GM23338 (cell line): Measurements from ENCODE around the gene DBF4B. TPM values are rescaled to one million over a fixed set of nuclear protein-coding genes. Genes with fewer than 3 reads are reported as not detected.
A peak's percentile ranks its signal among the peaks of the same experiment; 100 is the strongest.

Source experiments
- ATAC-seq: fragments of 200-7000 bp; cut with Tn5 transposase; 3 replicates; pipeline ENCODE4 v1.9.1; 2020
- DNase-seq: peaks from one replicate; pipeline ENCODE4 v3.0.0-alpha.2; 2015; ENCODE audit warnings: low spot score
- H2AFZ ChIP-seq: fragments of 200-600 bp; sonication (generic); 2 replicates; pipeline ENCODE4 v1.8.0; 2016; ENCODE audit warnings: antibody characterized with exemption, mild to moderate bottlenecking, moderate library complexity
- H3F3A ChIP-seq: fragments of 200-600 bp; sonication (generic); replicated peaks from 2 replicates; pipeline ENCODE4 v1.8.0; 2017; ENCODE audit warnings: antibody characterized with exemption, mixed run types, low read depth
- H3K27ac ChIP-seq: fragments of 200-600 bp; sonication (generic); 2 replicates; pipeline ENCODE4 v1.6.1; 2016; ENCODE audit warnings: low read depth
- H3K27me3 ChIP-seq: fragments of 200-600 bp; sonication (generic); 2 replicates; pipeline ENCODE4 v1.8.0; 2016; ENCODE audit warnings: mild to moderate bottlenecking, mixed run types, moderate library complexity; ENCODE audit not compliant: insufficient read depth
- H3K36me3 ChIP-seq: fragments of 200-600 bp; sonication (generic); 2 replicates; pipeline ENCODE4 v1.8.0; 2016; ENCODE audit warnings: mild to moderate bottlenecking; ENCODE audit not compliant: insufficient read depth
- H3K4me1 ChIP-seq: fragments of 200-600 bp; sonication (generic); 2 replicates; pipeline ENCODE4 v1.8.0; 2016; ENCODE audit warnings: mild to moderate bottlenecking, moderate library complexity; ENCODE audit not compliant: insufficient read depth
- H3K4me2 ChIP-seq: fragments of 200-600 bp; sonication (generic); 2 replicates; pipeline ENCODE4 v1.7.1; 2017; ENCODE audit warnings: mixed run types
- H3K4me3 ChIP-seq: fragments of 200-600 bp; sonication (generic); 2 replicates; pipeline ENCODE4 v1.6.1; 2016; ENCODE audit warnings: mixed run types
- H3K79me2 ChIP-seq: fragments of 200-600 bp; sonication (generic); replicated peaks from 2 replicates; pipeline ENCODE4 v1.8.0; 2017; ENCODE audit warnings: mild to moderate bottlenecking; ENCODE audit not compliant: insufficient read depth
- H3K9me2 ChIP-seq: fragments of 200-600 bp; sonication (generic); 2 replicates; pipeline ENCODE4 v1.8.0; 2017; ENCODE audit not compliant: insufficient read depth
- H4K20me1 ChIP-seq: fragments of 200-600 bp; sonication (generic); replicated peaks from 2 replicates; pipeline ENCODE4 v1.8.0; 2017; ENCODE audit warnings: mild to moderate bottlenecking; ENCODE audit not compliant: insufficient read depth
- H3K27ac Mint-ChIP-seq: 2 replicates; pipeline ENCODE4 v1.8.0; 2020; ENCODE audit warnings: inconsistent platforms, mild to moderate bottlenecking, moderate library complexity, mixed read lengths
- H3K27me3 Mint-ChIP-seq: 3 replicates; pipeline ENCODE4 v1.8.0; 2022; ENCODE audit warnings: low read depth, mild to moderate bottlenecking, moderate library complexity, mixed read lengths, inconsistent platforms; ENCODE audit not compliant: insufficient read depth, poor library complexity
- H3K36me3 Mint-ChIP-seq: 3 replicates; pipeline ENCODE4 v1.8.0; 2021; ENCODE audit warnings: low read depth, mild to moderate bottlenecking, inconsistent platforms, moderate library complexity, mixed read lengths
- H3K4me1 Mint-ChIP-seq: 3 replicates; pipeline ENCODE4 v1.8.0; 2020; ENCODE audit warnings: mild to moderate bottlenecking, inconsistent platforms, mixed read lengths
- H3K4me3 Mint-ChIP-seq: 3 replicates; pipeline ENCODE4 v1.8.0; 2021; ENCODE audit warnings: moderate library complexity, mild to moderate bottlenecking, inconsistent platforms, mixed read lengths
- H3K9me3 Mint-ChIP-seq: 3 replicates; pipeline ENCODE4 v1.8.0; 2020; ENCODE audit warnings: moderate library complexity, mild to moderate bottlenecking, inconsistent platforms, mixed read lengths
- CREB1 ChIP-seq: fragments of 250-450 bp; sonication (Bioruptor Pico); IDR thresholded peaks from 2 replicates; pipeline ENCODE4 v1.5.0; 2020; ENCODE audit warnings: low read depth, mild to moderate bottlenecking, moderate library complexity
- EZH2 ChIP-seq: fragments of 200-600 bp; sonication (generic); IDR thresholded peaks from one replicate; pipeline ENCODE4 v1.8.0; 2017; ENCODE audit warnings: antibody characterized with exemption, mild to moderate bottlenecking, low read depth; ENCODE audit not compliant: unreplicated experiment
- JUNB ChIP-seq: IDR thresholded peaks from one replicate; pipeline ENCODE4 v1.6.1; 2016; ENCODE audit warnings: antibody characterized with exemption; ENCODE audit not compliant: unreplicated experiment
- ZNF114 ChIP-seq: fragments of 250-450 bp; sonication (Bioruptor Pico); IDR thresholded peaks from 2 replicates; pipeline ENCODE4 v1.5.0; 2020; ENCODE audit warnings: mild to moderate bottlenecking, moderate library complexity
- ZNF331 ChIP-seq: fragments of 250-450 bp; sonication (Bioruptor Pico); IDR thresholded peaks from 2 replicates; pipeline ENCODE4 v1.5.0; 2020; ENCODE audit warnings: low read depth, mild to moderate bottlenecking, moderate library complexity
- polyA plus RNA-seq: library from polyadenylated mRNA; unstranded; fragments of >200 nt; fragmentation: Nextera tagmentation; extraction: Ambion mirVana; gene quantifications from 2 replicates; pipeline ENCODE4 v1.2.1, GENCODE V29; 2016
- total RNA-seq: library from RNA; depleted of rRNA; stranded (reverse); fragments of >200 nt; shearing (Covaris generic); gene quantifications from 2 replicates; pipeline ENCODE4 v1.2.3, GENCODE V29; 2014
- TF ChIP-seq, protein P1 (sequence below): fragments of 250-450 bp; sonication (Bioruptor Pico); IDR thresholded peaks from 2 replicates; pipeline ENCODE4 v1.5.0; 2020; ENCODE audit warnings: mild to moderate bottlenecking, moderate library complexity
- TF ChIP-seq, protein P2 (sequence below): IDR thresholded peaks from 2 replicates; pipeline ENCODE4 v1.6.1; 2016; ENCODE audit warnings: antibody characterized with exemption
- TF ChIP-seq, protein P3 (sequence below), 2 experiments: fragments of 200-600 bp in 1 of 2; sonication (generic) in 1 of 2; conservative IDR thresholded peaks; 2 replicates each; pipeline versions ENCODE4 v1.5.1 to v1.6.1; 2016 to 2017; ENCODE audit warnings: antibody characterized with exemption in 2 of 2, low read depth in 2 of 2, mild to moderate bottlenecking in 2 of 2, moderate library complexity in 1 of 2
- TF ChIP-seq, protein P4 (sequence below): IDR thresholded peaks from one replicate; pipeline ENCODE4 v1.6.1; 2018; ENCODE audit warnings: antibody characterized with exemption; ENCODE audit not compliant: unreplicated experiment

The DBF4B gene
- total and polyA plus RNA-seq, 2 experiments from 2014 or later, result 9.9 to 16.4 TPM

DNA sequence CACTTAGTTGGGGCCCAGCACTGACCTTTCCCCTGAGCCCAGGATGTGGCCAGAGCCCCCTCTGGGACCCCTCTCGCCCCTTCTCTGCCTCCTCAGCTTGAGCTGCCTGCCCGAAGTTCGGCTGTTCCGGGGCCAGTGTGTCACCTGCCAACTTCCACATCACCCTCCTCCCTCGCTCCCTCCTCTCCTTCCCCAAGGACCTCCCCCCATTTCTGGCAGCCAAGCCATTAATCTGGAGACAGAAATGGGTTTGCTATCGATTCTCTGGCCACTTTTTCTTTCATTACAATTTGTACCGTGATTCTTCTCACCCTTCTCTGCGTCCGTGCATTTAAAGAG lies 41.5 kb downstream of the DBF4B start:
- H3F3A ChIP-seq, result no peaks in the 10 kb centered on the region
- no peaks in the 10 kb centered on the region for H3K9me2 ChIP-seq
- H3K27ac Mint-ChIP-seq, result no peak overlapping the region
- H3K9me3 Mint-ChIP-seq, result no peaks in the 10 kb centered on the region
- DNase-seq (no peak), ATAC-seq (no peak)
- no peak overlapping the region for H2AFZ ChIP-seq
- H3K36me3 ChIP-seq, result no peaks in the 10 kb centered on the region
- H3K4me3 ChIP-seq, result no peak overlapping the region
- H3K4me2 ChIP-seq, result no peak overlapping the region
- no peaks in the 10 kb centered on the region for H3K79me2 ChIP-seq
- peaks cover 17% of the 10 kb centered on the region for H3K27me3 Mint-ChIP-seq
- no peaks in the 10 kb centered on the region; the same call in 1 of the 2 replicates for H3K4me1 ChIP-seq
- H3K27me3 ChIP-seq, result no peaks in the 10 kb centered on the region; the same call in 1 of the 2 replicates
- H3K27ac ChIP-seq, result no peak overlapping the region
- peaks cover 9% of the 10 kb centered on the region for H3K4me1 Mint-ChIP-seq
- peaks cover 37% of the 10 kb centered on the region for H3K36me3 Mint-ChIP-seq
- no peak for TF ChIP-seq EZH2
- no peak for TF ChIP-seq ZNF331 (CRISPR knock-in tag)
- no peak for TF ChIP-seq CREB1 (CRISPR knock-in tag)
- TF ChIP-seq JUNB, result no peak
- H3K4me3 Mint-ChIP-seq, result peak overlapping the region; percentile 18; the same call in 1 of the 3 replicates
- H4K20me1 ChIP-seq, result no peaks in the 10 kb centered on the region

DNA sequence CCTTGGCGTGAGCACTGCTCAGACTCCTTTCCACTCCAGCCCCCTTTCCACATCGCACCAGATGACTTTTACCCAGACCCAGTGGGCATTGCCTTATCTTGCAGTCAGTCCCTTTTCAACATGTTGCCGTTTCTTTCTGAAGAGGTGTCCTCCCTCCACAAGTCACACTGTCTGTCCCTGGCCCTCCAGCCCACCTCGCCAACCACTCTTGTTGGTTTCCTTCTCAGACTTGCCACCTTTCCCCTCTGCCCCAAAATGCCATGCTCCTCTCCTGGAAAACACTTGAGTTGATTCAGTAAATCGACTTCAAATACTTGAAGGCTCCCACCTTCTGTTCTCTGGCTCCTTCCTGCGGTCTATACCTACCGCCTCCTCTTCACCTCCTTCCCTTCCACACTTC lies 42.9 kb downstream of the DBF4B start:
- H4K20me1 ChIP-seq, result no peaks in the 10 kb centered on the region
- peaks cover 9% of the 10 kb centered on the region for H3K4me1 Mint-ChIP-seq
- no peak overlapping the region for H2AFZ ChIP-seq
- no peak overlapping the region for H3K4me3 Mint-ChIP-seq
- H3K27ac Mint-ChIP-seq, result no peak overlapping the region
- H3F3A ChIP-seq, result no peaks in the 10 kb centered on the region
- H3K27me3 ChIP-seq, result peaks cover 5% of the 10 kb centered on the region; the same call in 1 of the 2 replicates
- no peak overlapping the region for H3K4me3 ChIP-seq
- H3K27me3 Mint-ChIP-seq, result peaks cover 19% of the 10 kb centered on the region
- H3K9me3 Mint-ChIP-seq, result no peaks in the 10 kb centered on the region
- DNase-seq, result no peak
- ATAC-seq, result no peak
- no peaks in the 10 kb centered on the region for H3K79me2 ChIP-seq
- H3K9me2 ChIP-seq, result no peaks in the 10 kb centered on the region
- H3K36me3 Mint-ChIP-seq, result peaks cover 33% of the 10 kb centered on the region
- H3K27ac ChIP-seq, result no peak overlapping the region
- no peak overlapping the region for H3K4me2 ChIP-seq
- no peaks in the 10 kb centered on the region; the same call in 1 of the 2 replicates for H3K4me1 ChIP-seq
- H3K36me3 ChIP-seq, result no peaks in the 10 kb centered on the region
- TF ChIP-seq CREB1 (CRISPR knock-in tag) (no peak), ZNF331 (CRISPR knock-in tag) (no peak), JUNB (no peak), ZNF114 (no peak)
- TF ChIP-seq, protein P1, sequence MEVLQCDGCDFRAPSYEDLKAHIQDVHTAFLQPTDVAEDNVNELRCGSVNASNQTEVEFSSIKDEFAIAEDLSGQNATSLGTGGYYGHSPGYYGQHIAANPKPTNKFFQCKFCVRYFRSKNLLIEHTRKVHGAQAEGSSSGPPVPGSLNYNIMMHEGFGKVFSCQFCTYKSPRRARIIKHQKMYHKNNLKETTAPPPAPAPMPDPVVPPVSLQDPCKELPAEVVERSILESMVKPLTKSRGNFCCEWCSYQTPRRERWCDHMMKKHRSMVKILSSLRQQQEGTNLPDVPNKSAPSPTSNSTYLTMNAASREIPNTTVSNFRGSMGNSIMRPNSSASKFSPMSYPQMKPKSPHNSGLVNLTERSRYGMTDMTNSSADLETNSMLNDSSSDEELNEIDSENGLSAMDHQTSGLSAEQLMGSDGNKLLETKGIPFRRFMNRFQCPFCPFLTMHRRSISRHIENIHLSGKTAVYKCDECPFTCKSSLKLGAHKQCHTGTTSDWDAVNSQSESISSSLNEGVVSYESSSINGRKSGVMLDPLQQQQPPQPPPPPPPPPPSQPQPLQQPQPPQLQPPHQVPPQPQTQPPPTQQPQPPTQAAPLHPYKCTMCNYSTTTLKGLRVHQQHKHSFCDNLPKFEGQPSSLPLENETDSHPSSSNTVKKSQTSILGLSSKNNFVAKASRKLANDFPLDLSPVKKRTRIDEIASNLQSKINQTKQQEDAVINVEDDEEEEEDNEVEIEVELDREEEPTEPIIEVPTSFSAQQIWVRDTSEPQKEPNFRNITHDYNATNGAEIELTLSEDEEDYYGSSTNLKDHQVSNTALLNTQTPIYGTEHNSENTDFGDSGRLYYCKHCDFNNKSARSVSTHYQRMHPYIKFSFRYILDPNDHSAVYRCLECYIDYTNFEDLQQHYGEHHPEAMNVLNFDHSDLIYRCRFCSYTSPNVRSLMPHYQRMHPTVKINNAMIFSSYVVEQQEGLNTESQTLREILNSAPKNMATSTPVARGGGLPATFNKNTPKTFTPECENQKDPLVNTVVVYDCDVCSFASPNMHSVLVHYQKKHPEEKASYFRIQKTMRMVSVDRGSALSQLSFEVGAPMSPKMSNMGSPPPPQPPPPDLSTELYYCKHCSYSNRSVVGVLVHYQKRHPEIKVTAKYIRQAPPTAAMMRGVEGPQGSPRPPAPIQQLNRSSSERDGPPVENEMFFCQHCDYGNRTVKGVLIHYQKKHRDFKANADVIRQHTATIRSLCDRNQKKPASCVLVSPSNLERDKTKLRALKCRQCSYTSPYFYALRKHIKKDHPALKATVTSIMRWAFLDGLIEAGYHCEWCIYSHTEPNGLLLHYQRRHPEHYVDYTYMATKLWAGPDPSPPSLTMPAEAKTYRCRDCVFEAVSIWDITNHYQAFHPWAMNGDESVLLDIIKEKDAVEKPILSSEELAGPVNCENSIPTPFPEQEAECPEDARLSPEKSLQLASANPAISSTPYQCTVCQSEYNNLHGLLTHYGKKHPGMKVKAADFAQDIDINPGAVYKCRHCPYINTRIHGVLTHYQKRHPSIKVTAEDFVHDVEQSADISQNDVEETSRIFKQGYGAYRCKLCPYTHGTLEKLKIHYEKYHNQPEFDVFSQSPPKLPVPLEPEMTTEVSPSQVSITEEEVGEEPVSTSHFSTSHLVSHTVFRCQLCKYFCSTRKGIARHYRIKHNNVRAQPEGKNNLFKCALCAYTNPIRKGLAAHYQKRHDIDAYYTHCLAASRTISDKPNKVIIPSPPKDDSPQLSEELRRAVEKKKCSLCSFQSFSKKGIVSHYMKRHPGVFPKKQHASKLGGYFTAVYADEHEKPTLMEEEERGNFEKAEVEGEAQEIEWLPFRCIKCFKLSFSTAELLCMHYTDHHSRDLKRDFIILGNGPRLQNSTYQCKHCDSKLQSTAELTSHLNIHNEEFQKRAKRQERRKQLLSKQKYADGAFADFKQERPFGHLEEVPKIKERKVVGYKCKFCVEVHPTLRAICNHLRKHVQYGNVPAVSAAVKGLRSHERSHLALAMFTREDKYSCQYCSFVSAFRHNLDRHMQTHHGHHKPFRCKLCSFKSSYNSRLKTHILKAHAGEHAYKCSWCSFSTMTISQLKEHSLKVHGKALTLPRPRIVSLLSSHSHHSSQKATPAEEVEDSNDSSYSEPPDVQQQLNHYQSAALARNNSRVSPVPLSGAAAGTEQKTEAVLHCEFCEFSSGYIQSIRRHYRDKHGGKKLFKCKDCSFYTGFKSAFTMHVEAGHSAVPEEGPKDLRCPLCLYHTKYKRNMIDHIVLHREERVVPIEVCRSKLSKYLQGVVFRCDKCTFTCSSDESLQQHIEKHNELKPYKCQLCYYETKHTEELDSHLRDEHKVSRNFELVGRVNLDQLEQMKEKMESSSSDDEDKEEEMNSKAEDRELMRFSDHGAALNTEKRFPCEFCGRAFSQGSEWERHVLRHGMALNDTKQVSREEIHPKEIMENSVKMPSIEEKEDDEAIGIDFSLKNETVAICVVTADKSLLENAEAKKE (CRISPR knock-in tag), result no peak
- TF ChIP-seq, protein P2, sequence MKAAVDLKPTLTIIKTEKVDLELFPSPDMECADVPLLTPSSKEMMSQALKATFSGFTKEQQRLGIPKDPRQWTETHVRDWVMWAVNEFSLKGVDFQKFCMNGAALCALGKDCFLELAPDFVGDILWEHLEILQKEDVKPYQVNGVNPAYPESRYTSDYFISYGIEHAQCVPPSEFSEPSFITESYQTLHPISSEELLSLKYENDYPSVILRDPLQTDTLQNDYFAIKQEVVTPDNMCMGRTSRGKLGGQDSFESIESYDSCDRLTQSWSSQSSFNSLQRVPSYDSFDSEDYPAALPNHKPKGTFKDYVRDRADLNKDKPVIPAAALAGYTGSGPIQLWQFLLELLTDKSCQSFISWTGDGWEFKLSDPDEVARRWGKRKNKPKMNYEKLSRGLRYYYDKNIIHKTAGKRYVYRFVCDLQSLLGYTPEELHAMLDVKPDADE, result no peak
- TF ChIP-seq, protein P3, sequence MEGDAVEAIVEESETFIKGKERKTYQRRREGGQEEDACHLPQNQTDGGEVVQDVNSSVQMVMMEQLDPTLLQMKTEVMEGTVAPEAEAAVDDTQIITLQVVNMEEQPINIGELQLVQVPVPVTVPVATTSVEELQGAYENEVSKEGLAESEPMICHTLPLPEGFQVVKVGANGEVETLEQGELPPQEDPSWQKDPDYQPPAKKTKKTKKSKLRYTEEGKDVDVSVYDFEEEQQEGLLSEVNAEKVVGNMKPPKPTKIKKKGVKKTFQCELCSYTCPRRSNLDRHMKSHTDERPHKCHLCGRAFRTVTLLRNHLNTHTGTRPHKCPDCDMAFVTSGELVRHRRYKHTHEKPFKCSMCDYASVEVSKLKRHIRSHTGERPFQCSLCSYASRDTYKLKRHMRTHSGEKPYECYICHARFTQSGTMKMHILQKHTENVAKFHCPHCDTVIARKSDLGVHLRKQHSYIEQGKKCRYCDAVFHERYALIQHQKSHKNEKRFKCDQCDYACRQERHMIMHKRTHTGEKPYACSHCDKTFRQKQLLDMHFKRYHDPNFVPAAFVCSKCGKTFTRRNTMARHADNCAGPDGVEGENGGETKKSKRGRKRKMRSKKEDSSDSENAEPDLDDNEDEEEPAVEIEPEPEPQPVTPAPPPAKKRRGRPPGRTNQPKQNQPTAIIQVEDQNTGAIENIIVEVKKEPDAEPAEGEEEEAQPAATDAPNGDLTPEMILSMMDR (conservative IDR thresholded peaks at IDR 0.05; ENCODE audit: low read depth in 2 of 2), result no peak
- TF ChIP-seq, protein P4, sequence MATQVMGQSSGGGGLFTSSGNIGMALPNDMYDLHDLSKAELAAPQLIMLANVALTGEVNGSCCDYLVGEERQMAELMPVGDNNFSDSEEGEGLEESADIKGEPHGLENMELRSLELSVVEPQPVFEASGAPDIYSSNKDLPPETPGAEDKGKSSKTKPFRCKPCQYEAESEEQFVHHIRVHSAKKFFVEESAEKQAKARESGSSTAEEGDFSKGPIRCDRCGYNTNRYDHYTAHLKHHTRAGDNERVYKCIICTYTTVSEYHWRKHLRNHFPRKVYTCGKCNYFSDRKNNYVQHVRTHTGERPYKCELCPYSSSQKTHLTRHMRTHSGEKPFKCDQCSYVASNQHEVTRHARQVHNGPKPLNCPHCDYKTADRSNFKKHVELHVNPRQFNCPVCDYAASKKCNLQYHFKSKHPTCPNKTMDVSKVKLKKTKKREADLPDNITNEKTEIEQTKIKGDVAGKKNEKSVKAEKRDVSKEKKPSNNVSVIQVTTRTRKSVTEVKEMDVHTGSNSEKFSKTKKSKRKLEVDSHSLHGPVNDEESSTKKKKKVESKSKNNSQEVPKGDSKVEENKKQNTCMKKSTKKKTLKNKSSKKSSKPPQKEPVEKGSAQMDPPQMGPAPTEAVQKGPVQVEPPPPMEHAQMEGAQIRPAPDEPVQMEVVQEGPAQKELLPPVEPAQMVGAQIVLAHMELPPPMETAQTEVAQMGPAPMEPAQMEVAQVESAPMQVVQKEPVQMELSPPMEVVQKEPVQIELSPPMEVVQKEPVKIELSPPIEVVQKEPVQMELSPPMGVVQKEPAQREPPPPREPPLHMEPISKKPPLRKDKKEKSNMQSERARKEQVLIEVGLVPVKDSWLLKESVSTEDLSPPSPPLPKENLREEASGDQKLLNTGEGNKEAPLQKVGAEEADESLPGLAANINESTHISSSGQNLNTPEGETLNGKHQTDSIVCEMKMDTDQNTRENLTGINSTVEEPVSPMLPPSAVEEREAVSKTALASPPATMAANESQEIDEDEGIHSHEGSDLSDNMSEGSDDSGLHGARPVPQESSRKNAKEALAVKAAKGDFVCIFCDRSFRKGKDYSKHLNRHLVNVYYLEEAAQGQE, result no peak
